Inflammatory macrophage treated with lipopolysaccharide for 1 hour (primary cell): ENCODE results near the gene RPUSD2.
"Not testable (repeated sequence)": the region's sequence is repeated elsewhere in the genome, so short reads cannot be mapped to it uniquely, and the experiment has no call there.

Experiments used
- DNase-seq, 2 donors: peaks; one replicate each; pipeline ENCODE4 v3.0.0-alpha.2; 2020 to 2022

The RPUSD2 gene

DNA sequence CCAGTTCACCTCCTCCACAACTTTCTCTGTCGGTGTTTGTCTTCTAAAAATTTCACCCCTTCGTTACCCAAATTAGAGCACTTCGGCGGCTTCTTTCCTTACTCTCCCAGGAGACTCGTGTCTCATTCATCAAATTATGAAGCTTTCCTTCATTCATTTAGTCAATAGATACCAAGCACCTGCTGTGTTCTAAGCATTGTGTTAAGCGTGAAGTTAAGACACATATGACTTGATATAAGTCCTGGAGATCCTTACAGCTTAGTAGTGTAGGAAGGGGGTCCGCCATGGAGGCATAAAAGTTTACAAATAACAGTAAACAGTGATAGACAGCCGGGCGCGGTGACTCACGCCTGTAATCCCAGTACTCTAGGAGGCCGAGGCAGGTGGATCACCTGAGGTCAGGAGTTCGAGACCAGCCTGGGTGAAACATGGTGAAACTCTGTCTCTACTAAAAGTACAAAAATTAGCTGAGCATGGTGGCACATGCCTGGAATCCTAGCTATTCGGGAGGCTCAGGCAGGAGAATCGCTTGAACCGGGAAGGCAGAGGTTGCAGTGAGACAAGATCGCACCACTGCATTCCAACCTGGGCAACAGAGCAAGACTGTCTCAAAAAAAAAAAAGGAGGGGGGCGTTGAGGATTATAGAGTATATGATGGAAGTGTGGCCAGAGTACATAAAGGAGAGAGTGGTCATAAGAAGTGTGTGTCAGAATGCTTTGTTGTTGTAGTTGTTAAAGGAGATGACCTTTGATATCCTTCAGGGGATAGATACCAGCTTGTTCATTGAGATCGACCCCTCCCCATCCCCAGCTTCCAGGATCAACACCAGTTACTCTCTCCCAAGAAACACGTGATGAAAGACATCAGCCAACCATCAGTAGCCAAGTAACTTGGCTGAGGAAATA lies 3.5 kb upstream of the RPUSD2 start:
- DNase-seq, result no peak

DNA sequence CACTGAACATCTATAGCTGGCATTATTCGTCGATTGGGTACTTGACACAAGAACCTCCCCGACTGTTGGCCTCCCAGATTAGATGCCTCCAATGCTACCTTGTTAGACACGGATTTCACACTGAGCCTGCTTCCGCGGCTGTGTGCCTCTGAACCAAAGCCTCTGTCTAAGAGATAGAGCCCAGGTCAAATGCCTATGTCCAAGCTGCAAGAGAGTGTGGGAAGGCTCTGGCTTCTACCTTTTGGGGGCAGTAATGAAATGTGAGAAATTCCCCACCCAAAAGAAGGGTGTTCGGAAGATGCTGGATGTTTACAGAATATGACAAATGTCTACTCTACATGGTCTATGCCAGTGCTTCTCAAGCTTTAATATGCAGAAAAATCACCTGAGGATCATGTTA lies 2.0 kb upstream of the RPUSD2 start:
- peak in 1 of 2 donors; percentile 34 for DNase-seq

- DNase-seq, result no peak
Measured at GRCh38 chr15:40575113-40575512, 6.0 kb downstream of the RPUSD2 start.

DNA sequence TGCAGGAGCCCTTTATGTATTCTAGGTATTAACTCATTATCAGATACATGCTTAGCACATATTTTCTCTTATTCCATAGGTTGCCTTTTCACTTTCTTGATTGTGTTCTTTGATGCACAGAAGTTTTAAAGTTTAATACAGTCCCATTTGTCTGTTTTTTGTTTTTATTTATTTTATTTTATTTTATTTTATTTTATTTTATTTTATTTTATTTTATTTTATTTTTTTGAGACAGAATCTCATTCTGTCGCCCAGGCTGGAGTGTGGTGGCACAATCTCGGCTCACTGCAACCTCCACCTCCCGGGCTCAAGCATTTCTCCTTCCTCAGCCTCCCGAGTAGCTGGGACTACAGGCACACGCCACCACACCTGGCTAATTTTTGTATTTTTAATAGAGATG lies 7.8 kb downstream of the RPUSD2 start:
- DNase-seq, result not testable (repeated sequence)

- DNase-seq, result no peak
Measured at GRCh38 chr15:40578892-40579291, 9.8 kb downstream of the RPUSD2 start.

GRCh38 chr15:40581796-40582195 lies 12.7 kb downstream of the RPUSD2 start:
- not testable (repeated sequence) for DNase-seq

- peak in 1 of 2 donors; percentile 39 for DNase-seq
Measured at GRCh38 chr15:40582726-40583246, 13.7 kb downstream of the RPUSD2 start.

DNA sequence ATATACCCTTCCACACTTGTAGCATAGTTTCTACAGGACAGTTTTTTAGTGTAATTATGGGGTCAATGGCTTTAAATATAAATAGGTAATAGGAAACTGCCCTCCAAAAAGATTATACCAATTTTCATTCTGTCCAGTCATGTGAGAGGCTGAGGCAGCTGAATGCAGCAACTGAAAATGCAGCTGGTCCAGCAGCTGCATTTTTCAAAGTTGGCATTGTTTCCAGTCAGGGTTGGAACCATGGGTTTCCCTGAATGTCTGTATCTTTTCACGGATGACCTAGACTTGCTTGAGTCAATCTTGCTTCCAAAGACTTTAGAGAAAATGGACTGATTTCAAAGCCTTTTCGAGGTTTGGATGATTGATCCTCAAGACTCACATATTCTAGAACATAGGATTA lies 15.1 kb downstream of the RPUSD2 start:
- no peak for DNase-seq

DNA sequence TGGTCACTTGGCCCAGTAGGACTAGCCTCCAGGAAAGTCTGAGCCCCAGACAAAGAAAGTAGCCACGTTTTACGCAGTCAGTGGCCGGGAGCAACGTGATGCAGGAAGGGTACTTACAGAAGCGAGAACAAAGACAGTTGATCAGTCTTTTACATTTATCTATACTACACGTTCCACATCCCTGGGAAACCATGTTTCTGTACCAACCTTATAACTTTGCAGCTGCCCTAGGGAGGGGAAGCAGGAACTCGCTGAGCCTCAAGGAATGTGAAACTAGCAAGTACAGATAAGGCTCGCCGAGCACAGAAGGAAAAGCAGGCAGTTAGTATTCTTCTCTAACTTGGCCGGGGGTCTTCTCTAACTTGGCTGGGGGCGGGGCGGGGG lies 21.6 kb downstream of the RPUSD2 start:
- DNase-seq, result no peak

DNA sequence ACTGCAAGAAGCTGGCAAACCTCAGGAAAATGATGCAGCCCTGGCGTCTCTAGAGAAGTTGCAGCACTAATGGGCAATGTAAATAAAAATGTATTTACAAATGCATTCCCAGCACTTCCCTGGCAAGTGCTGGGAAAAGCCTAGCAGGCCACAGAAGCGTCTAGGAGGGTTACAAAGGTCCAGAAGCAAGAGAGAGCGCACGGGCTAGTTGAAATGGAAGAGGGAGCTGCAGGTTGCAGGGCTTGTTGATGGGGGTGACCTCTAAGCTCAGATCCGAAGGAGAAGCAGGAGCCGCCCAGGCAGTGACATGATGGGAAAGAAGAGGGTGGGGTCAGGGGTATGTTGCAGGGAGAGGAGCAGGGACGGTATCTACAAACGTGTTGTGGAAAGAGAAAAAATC lies 22.3 kb downstream of the RPUSD2 start:
- DNase-seq, result no peak

- no peak for DNase-seq
Measured at GRCh38 chr15:40593165-40593564, 24.1 kb downstream of the RPUSD2 start.

DNA sequence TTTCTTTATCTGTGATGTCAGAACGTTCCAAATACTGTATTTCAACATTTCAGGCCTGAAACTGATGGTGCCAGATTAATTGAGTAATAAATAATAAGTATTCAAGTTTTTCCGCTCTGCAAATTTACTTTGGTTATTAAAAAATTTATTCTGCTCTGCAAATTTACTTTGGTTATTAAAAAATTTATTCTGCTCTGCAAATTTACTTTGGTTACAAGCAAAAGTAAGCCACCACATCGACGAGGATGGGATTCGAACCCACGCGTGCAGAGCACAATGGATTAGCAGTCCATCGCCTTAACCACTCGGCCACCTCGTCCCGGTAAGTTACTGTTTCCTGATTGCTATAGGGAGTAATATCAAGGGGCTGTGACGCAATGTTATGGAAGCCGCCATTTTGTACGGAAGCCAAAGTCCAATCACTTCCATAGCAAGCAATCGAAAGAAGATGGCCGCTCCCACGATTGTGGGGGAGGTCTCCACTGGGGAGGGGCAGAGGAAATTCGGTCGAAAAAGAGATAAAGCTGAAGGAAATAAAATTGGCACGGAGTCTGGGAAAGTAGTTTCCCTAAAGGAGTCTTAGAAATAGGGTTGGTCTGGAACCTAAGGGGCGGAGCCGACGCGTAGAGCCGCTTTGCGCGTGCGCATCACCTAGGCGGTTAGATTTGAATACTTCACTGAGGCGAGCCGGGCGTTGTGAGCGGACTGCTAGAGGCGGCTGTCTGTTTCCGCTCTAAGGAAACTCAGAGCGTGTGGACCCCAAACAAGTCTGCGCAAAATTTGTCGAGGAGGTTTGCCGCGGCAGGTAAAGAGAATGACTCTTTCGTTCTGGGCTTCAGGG lies 24.7 kb downstream of the RPUSD2 start, which contains the start of gene KNL1:
TSS of gene KNL1 (plus strand) at position 662 of the 841 bp plus-strand sequence. CDS start 8,683 bp downstream, outside the sequence.
- peak; percentile 90 to 99 for DNase-seq

GRCh38 chr15:40594429-40594836 lies 25.3 kb downstream of the RPUSD2 start:
- DNase-seq, result peak; percentile 44 to 53

- no peak for DNase-seq
Measured at GRCh38 chr15:40595219-40595618, 26.1 kb downstream of the RPUSD2 start.

DNA sequence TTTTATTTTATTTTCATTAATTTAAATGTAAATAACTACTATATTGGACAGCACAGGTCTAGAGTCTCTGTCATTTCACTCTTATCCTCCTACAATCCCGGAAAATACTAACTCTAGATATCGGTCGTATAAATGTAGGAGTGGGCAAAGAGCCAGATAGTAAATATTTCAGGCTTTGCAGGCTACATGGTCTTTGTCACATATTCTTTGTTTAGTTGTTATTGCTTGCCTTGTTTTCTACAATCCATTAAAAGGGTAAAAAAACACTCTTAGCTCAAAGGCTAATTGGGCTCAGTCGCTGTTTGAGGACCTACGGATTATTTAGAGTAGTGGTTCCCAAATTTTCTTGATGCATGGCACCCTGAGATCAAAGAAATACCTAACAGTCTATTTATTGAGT lies 26.7 kb downstream of the RPUSD2 start:
- DNase-seq, result no peak

- no peak for DNase-seq
Measured at GRCh38 chr15:40597024-40597423, 27.9 kb downstream of the RPUSD2 start.

DNA sequence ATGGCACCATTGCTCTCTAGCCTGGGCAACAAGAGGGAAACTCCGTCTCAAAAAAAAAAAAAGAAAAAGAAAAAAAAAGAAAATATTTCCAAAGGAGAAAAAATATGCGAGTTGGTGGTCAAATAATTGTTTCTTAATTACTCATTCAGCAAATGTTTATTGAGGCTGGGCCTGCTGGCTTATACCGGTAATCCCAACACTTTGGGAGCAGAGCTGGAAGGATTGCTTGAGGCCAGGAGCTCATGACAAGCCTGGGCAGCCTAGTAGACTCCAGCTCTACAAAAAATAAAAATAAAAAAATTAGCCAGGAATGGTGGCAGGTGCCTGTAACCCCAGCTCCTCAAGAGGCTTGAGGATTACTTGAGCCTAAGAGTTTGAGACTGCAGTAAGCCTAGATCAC lies 29.0 kb downstream of the RPUSD2 start:
- DNase-seq, result no peak

DNA sequence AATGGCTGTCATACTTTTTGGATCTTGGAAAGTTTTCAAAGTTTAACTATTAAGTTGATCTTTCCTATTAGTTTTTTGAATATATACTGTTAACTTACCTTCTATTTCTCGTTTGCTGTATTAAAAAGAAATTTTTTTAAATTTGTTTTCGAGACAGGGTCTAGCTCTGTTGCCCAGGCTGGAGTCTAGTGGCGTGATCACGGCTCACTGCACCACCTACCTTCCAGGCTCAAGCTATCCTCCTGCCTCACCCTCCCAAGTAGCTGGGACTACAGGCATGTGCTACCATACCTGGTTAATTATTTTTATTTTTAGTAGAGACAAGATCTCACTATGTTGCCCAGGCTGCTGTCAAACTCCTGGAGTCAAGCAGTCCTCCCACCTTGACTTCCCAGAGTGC lies 29.6 kb downstream of the RPUSD2 start:
- no peak for DNase-seq

GRCh38 chr15:40600956-40601355 lies 31.9 kb downstream of the RPUSD2 start:
- DNase-seq, result no peak

- DNase-seq, result no peak
Measured at GRCh38 chr15:40603935-40604334, 34.8 kb downstream of the RPUSD2 start.

GRCh38 chr15:40613080-40613479 lies 44.0 kb downstream of the RPUSD2 start:
- no peak for DNase-seq

DNA sequence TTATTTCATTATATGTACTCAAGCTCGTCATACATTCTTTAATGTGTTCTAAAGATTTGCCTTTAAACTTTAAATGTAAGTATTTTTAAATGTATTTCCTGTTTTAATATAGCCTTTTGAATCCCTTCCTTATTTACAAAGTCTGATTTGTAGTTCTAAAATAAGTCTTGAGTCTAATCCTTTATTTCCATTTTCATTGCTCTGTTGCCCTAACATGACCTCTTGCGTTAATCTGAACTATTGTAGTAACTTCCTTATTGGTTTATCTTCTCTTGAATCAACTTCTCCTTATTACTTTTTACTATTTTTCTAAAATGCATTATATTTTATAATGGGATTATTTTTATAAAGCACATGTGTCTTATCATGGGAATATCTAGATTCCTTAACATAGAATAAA lies 48.9 kb downstream of the RPUSD2 start:
- peak; percentile 51 to 59 for DNase-seq

DNA sequence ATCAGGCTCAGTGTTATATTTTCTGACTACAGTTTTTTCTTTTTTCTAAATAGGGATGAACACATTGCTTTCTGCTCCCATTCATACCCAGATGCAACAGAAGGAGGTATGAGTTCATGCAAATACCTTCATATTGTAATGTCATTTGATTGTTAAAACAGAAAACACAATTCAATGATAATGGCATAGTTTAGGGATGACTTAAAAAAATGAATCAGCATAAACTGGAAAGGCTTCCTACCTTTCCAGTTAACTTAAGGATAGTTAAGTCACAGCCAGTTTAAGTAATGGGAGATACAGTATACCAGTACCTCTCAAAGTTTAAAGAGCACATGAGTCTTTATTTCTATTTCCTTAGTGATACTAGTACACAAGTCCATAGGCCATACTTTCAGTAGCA lies 49.8 kb downstream of the RPUSD2 start:
- no peak for DNase-seq

- no peak for DNase-seq
Measured at GRCh38 chr15:40623361-40623760, 54.3 kb downstream of the RPUSD2 start.
